GM12865 (cell line): ENCODE data around the gene CNGB1.
A peak's percentile ranks its signal among the peaks of the same experiment; 100 is the strongest.
"Not testable (repeated sequence)": the region's sequence is repeated elsewhere in the genome, so short reads cannot be mapped to it uniquely, and the experiment has no call there.

Experiments used
- DNase-seq: peaks from one replicate; pipeline ENCODE4 v3.0.0; 2010; ENCODE audit warnings: low read depth
- H3K4me3 ChIP-seq: 2 replicates; pipeline ENCODE4 v1.5.1; 2011; ENCODE audit warnings: mild to moderate bottlenecking, low read depth, low read length, control low read depth
- CTCF ChIP-seq: IDR thresholded peaks from 2 replicates; pipeline ENCODE4 v1.5.1; 2011; ENCODE audit warnings: low read length, control low read depth, low read depth, inconsistent platforms; ENCODE audit not compliant: insufficient read depth; ENCODE audit errors: missing control alignments

CNGB1 gene

GRCh38 chr16:57900796-57901479 is 70.0 kb downstream of the CNGB1 start:
- DNase-seq = no peak
- TF ChIP-seq CTCF = no peak
- H3K4me3 ChIP-seq = no peak overlapping the region

- H3K4me3 ChIP-seq = no peak overlapping the region
- peak; percentile 79 for DNase-seq
- TF ChIP-seq CTCF = peak; percentile 84
These were observed 70.9 kb downstream of the CNGB1 start for GRCh38 chr16:57899771-57900661.

GRCh38 chr16:57898961-57899360 is 72.0 kb downstream of the CNGB1 start:
- TF ChIP-seq CTCF = no peak
- no peak overlapping the region for H3K4me3 ChIP-seq
- no peak for DNase-seq

GRCh38 chr16:57897996-57898395 is 72.9 kb downstream of the CNGB1 start:
- TF ChIP-seq CTCF = no peak
- DNase-seq = no peak
- no peak overlapping the region for H3K4me3 ChIP-seq

- no peak for DNase-seq
- no peak for TF ChIP-seq CTCF
- H3K4me3 ChIP-seq = no peak overlapping the region
These were observed 73.7 kb downstream of the CNGB1 start for GRCh38 chr16:57897053-57897784.

GRCh38 chr16:57895081-57895547 is 75.8 kb downstream of the CNGB1 start:
- not testable (repeated sequence) for DNase-seq, H3K4me3 ChIP-seq
